ENCODE results near the gene EPB41L4A.

Gene EPB41L4A

DNA sequence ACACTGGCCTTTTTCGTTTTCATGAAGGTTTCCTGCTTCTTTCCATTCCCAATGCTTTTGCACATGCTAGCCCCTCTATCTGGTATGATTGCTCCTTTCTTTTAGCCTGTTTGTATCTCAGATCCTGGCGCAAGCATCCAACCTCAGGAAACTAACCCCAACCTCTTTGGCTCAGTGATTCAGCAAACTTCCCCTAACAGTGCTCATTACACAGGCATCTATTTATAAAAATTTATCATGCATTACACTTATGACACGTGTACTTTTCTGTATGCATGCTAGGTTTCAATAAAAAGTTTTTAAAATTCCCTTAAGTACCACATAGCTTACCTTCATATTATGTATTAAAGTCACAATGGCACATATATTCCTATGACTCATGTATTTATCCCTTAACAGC is 218.9 kb downstream of the EPB41L4A start:
- H3K27ac ChIP-seq (ENCODE audit: extremely low read depth, low read depth, low read length) = no peak overlapping the region
- TF ChIP-seq ZNF132 (tag by site-specific recombination; IDR thresholded peaks at IDR 0.05; ENCODE audit: borderline replicate concordance) (no peak), ZNF792 (tag by site-specific recombination; IDR thresholded peaks at IDR 0.05) (no peak), EGR2 (tag by site-specific recombination; IDR thresholded peaks at IDR 0.05; ENCODE audit: low read depth) (no peak), YY1 (tag by site-specific recombination; IDR thresholded peaks at IDR 0.05) (no peak)
- TF ChIP-seq, protein P1, sequence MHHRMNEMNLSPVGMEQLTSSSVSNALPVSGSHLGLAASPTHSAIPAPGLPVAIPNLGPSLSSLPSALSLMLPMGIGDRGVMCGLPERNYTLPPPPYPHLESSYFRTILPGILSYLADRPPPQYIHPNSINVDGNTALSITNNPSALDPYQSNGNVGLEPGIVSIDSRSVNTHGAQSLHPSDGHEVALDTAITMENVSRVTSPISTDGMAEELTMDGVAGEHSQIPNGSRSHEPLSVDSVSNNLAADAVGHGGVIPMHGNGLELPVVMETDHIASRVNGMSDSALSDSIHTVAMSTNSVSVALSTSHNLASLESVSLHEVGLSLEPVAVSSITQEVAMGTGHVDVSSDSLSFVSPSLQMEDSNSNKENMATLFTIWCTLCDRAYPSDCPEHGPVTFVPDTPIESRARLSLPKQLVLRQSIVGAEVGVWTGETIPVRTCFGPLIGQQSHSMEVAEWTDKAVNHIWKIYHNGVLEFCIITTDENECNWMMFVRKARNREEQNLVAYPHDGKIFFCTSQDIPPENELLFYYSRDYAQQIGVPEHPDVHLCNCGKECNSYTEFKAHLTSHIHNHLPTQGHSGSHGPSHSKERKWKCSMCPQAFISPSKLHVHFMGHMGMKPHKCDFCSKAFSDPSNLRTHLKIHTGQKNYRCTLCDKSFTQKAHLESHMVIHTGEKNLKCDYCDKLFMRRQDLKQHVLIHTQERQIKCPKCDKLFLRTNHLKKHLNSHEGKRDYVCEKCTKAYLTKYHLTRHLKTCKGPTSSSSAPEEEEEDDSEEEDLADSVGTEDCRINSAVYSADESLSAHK (tag by site-specific recombination; IDR thresholded peaks at IDR 0.05) = no peak
- TF ChIP-seq, protein P2, sequence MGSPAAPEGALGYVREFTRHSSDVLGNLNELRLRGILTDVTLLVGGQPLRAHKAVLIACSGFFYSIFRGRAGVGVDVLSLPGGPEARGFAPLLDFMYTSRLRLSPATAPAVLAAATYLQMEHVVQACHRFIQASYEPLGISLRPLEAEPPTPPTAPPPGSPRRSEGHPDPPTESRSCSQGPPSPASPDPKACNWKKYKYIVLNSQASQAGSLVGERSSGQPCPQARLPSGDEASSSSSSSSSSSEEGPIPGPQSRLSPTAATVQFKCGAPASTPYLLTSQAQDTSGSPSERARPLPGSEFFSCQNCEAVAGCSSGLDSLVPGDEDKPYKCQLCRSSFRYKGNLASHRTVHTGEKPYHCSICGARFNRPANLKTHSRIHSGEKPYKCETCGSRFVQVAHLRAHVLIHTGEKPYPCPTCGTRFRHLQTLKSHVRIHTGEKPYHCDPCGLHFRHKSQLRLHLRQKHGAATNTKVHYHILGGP (tag by site-specific recombination; IDR thresholded peaks at IDR 0.05) = no peak
- TF ChIP-seq, protein P3, sequence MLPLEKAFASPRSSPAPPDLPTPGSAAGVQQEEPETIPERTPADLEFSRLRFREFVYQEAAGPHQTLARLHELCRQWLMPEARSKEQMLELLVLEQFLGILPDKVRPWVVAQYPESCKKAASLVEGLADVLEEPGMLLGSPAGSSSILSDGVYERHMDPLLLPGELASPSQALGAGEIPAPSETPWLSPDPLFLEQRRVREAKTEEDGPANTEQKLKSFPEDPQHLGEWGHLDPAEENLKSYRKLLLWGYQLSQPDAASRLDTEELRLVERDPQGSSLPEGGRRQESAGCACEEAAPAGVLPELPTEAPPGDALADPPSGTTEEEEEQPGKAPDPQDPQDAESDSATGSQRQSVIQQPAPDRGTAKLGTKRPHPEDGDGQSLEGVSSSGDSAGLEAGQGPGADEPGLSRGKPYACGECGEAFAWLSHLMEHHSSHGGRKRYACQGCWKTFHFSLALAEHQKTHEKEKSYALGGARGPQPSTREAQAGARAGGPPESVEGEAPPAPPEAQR (tag by site-specific recombination; IDR thresholded peaks at IDR 0.05) = no peak
- no peak overlapping the region for H3K4me3 ChIP-seq (ENCODE audit: low read depth, low read length)
- H3K36me3 ChIP-seq (ENCODE audit: control insufficient read depth in 2 of 2, insufficient read depth in 1 of 2, low read length in 2 of 2) = no peaks in the 10 kb centered on the region
- no peaks in the 10 kb centered on the region for H3K9me3 ChIP-seq (ENCODE audit: control insufficient read depth, insufficient read depth, low read depth, low read length)
- CTCF ChIA-PET = interaction anchor here (0.6 to 1.3 kb wide), 2 partner anchors 25 to 840 kb away, joined by 3 read pairs; no protein-coding TSS in a partner anchor
- no peaks in the 10 kb centered on the region for H3K4me1 ChIP-seq (ENCODE audit: control insufficient read depth, insufficient read depth, low read length)
- POLR2A ChIA-PET = no interaction called here

DNA sequence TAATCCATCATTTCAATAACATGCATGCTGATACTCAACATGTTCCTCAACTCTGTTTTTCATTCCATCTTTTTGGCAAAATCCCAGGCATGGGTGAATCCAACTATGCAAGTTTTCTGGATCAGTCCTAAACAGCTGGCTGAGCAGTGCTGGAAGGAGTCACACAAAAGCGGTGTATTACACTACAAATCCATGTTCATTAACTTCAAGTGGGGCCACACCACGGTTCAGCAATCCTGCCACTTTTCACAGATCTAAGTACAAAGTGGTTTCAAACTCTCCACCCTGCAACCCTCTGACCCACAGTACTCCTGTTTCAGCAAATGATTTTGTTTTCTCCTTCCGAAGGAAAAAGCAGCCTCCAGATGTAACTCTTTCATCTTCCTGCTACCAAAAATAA is 222.5 kb downstream of the EPB41L4A start:
- ChIA-PET POLR2A (no interaction called here), CTCF (interaction anchor here (0.7 to 1.0 kb wide), 2 partner anchors 223 to 224 kb away, joined by 3 to 4 read pairs; no protein-coding TSS in a partner anchor)
- Histone ChIP-seq H3K36me3 (ENCODE audit: control insufficient read depth in 2 of 2, insufficient read depth in 1 of 2, low read length in 2 of 2) (no peaks in the 10 kb centered on the region), H3K4me3 (ENCODE audit: low read depth, low read length) (no peak overlapping the region), H3K27ac (ENCODE audit: extremely low read depth, low read depth, low read length) (no peak overlapping the region), H3K4me1 (ENCODE audit: control insufficient read depth, insufficient read depth, low read length) (no peaks in the 10 kb centered on the region), H3K9me3 (ENCODE audit: control insufficient read depth, insufficient read depth, low read depth, low read length) (no peaks in the 10 kb centered on the region)
- no peak for TF ChIP-seq ZNF221 (tag by site-specific recombination; IDR thresholded peaks at IDR 0.05; ENCODE audit: borderline replicate concordance)
- no peak for TF ChIP-seq OSR2 (tag by site-specific recombination; IDR thresholded peaks at IDR 0.05)
- no peak for TF ChIP-seq ZNF157 (tag by site-specific recombination; IDR thresholded peaks at IDR 0.05)
- TF ChIP-seq ZFP37 (tag by site-specific recombination; IDR thresholded peaks at IDR 0.05) = no peak
- TF ChIP-seq HOXC10 (CRISPR knock-in tag; IDR thresholded peaks at IDR 0.05) = no peak
- TF ChIP-seq, protein P4, sequence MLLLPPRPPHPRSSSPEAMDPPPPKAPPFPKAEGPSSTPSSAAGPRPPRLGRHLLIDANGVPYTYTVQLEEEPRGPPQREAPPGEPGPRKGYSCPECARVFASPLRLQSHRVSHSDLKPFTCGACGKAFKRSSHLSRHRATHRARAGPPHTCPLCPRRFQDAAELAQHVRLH (tag by site-specific recombination; IDR thresholded peaks at IDR 0.05) = no peak
- TF ChIP-seq ZNF354C (tag by site-specific recombination; IDR thresholded peaks at IDR 0.05; ENCODE audit: borderline replicate concordance, low read depth) = no peak
- TF ChIP-seq WT1 (tag by site-specific recombination; IDR thresholded peaks at IDR 0.05) = no peak
- TF ChIP-seq ZBTB17 (tag by site-specific recombination; IDR thresholded peaks at IDR 0.05) = no peak
- TF ChIP-seq, protein P5, sequence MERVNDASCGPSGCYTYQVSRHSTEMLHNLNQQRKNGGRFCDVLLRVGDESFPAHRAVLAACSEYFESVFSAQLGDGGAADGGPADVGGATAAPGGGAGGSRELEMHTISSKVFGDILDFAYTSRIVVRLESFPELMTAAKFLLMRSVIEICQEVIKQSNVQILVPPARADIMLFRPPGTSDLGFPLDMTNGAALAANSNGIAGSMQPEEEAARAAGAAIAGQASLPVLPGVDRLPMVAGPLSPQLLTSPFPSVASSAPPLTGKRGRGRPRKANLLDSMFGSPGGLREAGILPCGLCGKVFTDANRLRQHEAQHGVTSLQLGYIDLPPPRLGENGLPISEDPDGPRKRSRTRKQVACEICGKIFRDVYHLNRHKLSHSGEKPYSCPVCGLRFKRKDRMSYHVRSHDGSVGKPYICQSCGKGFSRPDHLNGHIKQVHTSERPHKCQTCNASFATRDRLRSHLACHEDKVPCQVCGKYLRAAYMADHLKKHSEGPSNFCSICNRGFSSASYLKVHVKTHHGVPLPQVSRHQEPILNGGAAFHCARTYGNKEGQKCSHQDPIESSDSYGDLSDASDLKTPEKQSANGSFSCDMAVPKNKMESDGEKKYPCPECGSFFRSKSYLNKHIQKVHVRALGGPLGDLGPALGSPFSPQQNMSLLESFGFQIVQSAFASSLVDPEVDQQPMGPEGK (tag by site-specific recombination; IDR thresholded peaks at IDR 0.05) = no peak
- no peak for TF ChIP-seq ZNF514 (tag by site-specific recombination; IDR thresholded peaks at IDR 0.05)

All from HEK293 (cell line).